GM18499 (cell line): ENCODE data around the gene TTC4.

Experiments used
- ATAC-seq: cut with Tn5 transposase; IDR thresholded peaks from one replicate; pipeline ENCODE4 v1.9.1; 2021; ENCODE audit warnings: moderate number of reproducible peaks; ENCODE audit not compliant: insufficient read depth, unreplicated experiment

TTC4 gene

DNA sequence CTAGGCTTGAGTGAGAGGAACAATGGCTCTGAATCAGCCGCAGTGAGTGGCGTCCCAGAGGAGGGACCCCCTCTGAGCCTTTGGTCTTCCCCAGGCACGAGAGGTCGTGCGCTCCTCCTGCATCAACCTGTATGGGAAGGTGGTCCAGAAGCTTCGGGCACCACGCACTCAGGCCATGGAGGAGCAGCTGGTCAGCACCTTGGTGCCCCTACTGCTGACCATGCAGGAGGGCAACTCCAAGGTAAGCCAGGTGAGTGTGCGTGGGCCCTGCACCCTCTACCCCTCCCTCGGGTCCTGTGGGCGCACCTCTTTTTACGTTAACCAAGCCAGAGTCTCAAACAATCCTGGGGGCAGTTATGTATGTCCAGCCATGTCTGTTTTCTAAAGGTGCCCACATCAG lies 13.7 kb upstream of the TTC4 start:
- ATAC-seq, result no peak

GRCh38 chr1:54703471-54703870 lies 12.2 kb upstream of the TTC4 start:
- no peak for ATAC-seq

DNA sequence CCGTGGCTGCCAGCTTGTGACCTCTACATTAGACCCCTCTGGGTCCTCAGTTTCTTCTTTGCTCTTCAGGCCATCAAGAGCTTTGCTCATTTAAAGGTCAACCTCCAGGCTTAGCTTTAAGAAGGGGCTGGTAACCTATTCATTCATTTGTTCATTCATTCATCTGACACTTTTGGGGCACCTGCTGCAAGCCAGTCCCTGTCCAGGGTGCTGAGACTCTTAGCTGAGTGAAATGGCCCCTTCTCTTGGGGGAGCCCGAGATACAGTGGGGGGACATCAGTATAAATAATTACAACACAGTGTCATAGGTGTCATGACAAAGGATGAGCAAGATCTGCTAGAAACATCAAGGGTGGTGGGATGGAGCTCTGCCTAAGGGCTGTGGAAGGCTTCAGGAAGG lies 10.5 kb upstream of the TTC4 start:
- ATAC-seq, result no peak

DNA sequence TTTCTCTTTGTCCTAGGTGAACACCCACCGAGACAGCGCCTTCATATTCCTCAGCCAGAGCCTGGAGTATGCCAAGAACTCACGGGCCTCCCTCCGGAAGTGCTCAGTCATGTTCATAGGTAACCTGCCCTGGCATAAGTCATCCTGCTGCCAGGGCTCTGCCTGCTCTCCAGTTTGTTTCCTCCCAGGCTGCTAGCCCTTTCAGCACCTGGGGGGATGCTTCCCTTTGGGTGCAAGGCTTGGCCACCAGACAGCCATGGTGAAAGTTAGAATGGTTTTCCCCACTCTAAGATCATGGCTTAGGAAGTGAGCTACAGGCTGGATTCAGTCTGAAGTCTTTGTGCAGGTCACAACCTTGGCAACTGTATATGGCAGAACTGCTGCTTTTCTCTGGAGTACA lies 9.2 kb upstream of the TTC4 start:
- no peak for ATAC-seq

DNA sequence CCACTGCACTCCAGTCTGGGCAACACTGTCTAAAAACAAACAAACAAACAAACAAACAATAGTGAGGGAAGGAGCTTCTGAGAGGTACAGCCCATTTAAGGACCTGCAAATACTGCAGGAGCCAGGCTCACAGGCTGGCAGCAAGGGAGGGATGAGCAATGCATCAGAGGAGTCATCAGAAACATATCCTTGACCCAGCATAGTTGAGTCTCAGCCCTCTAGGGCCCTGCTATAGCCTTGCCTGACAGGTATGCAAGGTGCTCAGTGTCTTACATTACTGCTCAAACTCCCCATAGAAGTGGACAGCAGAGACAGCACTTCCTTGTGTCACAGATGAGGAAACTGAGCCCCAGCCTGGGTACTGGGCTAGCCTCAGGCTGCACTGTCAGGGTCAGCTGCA lies 7.3 kb upstream of the TTC4 start:
- ATAC-seq, result no peak

DNA sequence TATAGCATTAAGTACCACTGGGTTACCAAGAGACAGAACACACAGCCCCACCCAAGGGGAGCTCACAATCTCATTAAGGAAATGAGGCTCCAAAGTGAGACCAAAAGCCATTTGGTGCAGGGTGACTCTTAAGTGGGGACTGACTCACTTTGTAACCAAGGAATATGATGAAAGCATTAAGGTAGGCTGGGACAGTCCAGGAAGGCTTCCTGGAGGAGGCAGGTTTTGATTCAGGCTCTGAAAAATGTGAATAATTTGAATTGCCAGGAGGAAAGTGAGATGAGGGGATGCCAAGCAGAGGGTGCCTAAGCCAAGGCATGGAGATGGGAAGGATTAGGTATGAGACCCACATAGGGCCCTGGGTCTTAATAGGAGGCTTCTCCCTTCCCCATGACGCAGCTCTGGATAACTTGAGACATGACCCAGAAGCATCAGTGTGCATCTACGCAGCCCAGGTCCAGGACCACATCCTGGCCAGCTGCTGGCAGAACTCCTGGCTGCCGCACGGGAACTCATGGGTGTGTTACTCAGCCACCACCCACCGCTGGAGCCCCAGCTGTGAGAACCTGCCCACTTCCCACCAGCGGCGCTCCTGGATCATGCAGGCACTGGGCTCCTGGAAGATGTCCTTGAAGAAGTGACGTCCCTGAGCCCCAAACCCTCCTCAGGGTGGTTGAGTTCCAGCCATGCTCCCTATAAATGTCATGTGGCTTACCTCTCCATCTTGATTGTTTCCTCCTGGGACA lies 5.9 kb upstream of the TTC4 start:
- ATAC-seq, result no peak

GRCh38 chr1:54710434-54710833 lies 5.2 kb upstream of the TTC4 start:
- ATAC-seq, result no peak

DNA sequence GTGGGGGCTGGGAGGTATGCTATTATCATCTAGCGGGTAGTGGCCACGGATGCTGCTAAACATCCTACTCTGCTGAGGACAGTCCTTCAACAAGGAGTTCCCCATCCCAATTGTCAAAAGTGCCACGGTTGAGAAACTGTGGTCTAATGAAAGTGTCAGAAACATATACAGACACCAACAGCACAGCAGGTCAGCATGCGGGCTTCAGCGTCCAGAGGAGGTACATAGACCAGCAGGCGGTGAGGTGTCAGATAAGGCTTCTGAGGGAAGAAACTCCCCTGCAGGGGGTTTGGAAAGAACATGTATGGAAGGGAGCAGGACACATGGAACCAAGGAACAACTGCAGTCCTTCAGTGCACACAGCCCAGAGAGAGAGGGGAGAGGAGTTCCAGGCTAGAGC lies 4.8 kb upstream of the TTC4 start:
- no peak for ATAC-seq

- ATAC-seq, result no peak
Observed at GRCh38 chr1:54711536-54711935, 4.1 kb upstream of the TTC4 start.

GRCh38 chr1:54714881-54715492 lies 674 bp upstream of the TTC4 start:
- no peak for ATAC-seq

DNA sequence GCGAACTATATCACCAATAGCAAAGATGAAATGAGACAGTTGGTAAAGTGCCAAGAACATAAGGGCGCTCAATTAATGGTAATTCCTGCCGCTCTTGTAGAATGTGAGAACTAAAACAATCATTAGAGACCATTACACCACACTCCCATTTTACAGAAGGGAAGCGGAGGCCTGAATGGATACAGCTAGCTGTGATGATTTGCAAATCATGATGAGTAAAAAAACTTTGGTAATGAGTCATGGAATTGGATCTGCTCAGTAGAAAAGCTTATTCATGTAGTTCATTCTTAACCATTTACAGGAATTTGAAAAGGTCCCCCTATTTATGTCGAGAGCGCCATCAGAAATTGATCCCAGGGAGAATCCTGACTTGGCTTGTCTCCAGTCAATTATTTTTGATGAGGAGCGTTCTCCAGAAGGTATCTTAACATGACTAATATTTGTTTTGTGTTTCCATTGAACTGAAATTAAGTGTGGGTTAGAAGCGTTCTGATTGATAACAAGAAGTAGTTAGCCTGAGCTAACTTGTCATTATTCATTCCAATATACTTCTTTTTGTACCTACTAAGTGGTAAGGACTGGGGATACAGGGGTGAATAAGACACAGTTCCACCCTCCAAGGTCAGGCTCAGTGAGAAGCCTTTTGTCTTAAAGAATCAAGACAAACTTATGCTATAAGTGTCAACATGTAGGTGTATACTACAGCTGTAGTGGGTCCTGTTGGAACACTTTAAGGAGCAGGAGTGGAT lies 812 bp downstream of the TTC4 start:
- ATAC-seq, result peak; percentile 19

DNA sequence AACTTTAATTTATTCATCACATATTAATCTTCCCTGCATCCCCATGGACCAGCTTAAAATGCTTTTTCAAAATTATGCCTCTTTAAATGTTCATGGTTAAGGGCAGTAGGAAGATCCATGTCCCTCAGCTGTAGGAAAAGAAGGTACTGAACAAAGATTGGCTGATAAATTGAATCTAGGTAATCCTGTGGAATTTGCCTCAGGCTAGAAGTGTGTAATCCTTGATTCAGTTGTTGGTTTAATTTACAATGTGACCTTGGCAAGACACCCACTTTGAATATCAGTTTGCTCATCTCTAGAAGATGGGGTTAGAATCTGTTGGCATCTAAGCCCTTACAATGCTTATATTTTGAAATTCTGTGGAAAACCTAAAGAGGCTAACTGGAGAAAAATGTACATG lies 6.1 kb downstream of the TTC4 start:
- ATAC-seq, result no peak

DNA sequence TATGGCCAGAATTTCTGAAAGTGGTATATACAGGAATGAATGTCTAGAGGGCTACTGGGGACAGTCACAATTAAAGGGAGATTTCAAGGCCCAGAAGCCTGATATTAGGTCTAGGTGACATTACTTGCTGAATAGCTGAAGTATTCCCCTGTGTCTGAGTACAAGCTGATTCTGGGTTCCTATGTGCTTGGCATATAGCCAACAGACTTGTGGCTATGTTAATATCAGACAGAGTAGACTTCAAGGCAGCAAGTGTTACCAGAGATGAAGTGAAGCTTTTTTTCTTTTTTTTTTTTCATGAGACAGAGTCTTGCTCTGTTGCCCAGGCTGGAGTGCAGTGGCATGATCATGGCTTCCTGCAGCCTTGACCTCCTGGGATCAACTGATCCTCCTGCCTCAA lies 8.3 kb downstream of the TTC4 start:
- no peak for ATAC-seq

GRCh38 chr1:54724771-54725170 lies 9.1 kb downstream of the TTC4 start:
- no peak for ATAC-seq

GRCh38 chr1:54728027-54728426 lies 12.4 kb downstream of the TTC4 start:
- ATAC-seq, result no peak

GRCh38 chr1:54736685-54737084 lies 21.0 kb downstream of the TTC4 start:
- ATAC-seq, result no peak

- ATAC-seq, result no peak
Observed at GRCh38 chr1:54738244-54738643, 22.6 kb downstream of the TTC4 start.

DNA sequence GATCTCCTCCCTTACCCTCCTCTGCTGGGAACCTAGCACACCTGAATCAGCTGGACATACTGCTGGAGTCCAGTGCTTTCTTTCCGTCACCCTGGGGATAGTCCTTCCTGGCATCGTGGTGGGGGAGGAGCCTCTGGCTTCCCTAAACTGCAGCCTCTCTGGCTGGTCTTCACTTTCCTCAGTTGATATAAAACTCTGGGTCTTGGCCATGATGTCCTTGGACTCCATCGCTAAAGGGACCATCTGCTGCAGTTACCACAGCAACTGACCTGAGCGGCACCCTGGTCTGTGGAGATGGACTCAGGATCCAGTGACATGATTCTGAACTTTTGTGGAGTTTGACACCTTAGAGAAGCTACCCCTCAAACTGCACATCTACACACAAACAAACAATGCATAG lies 25.9 kb downstream of the TTC4 start:
- no peak for ATAC-seq

DNA sequence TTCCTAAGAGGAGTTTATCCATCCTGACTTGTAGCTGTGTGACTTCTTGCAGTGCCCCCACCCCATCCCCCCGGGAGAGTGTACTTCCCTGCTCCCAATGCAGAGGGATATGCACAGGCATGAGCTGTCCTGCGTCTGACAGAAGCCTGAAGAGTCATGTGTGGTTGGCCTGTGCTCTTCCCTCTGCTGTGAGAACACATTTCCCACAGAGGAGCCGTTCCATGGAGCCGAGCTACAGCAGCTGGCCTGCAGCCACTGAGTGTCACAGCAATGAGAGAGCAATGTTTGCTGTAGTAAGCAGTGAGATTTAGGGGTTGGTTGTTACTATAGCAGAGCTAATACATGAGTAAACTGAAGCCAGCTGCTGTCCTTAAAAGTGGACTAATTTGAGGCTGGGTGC lies 26.6 kb downstream of the TTC4 start:
- no peak for ATAC-seq

DNA sequence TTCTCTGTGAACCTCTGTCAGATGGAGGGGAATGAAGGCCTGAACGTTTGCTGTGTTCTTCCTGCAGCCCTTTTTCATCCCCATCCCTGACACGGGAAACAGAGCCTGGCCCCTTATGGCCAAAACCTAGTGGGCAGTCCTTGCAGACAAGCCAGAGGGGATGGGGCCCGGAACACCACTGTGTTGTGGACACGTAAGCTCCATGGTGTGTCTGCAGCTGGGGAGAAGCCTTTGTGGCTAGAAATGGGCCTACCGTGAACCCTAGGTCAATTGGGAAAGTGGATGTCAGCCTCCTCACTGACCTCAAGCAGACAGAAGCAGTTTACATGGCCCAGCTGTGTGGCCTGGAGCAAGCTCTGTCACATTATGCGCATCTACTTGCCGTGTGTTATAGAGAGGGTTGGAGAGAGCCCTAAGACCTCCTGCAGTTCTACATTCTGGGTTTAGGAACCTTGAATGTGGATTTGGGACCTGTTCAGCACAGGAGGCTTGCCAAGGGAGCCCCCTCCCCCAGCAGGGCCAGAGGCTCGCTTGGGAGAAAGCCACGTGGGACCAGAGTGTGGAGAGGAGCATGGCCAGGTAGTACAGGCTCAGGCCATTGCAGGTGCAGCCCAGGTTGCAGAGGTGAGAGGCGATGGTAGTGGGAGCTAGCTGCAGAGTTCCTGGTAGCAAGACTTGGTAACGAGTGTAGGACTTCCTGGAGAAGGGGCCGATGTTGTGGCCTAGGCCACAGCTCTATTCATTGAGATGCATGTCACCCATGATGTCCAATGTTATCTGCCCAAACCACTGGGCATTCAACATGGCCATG lies 28.0 kb downstream of the TTC4 start:
- no peak for ATAC-seq

DNA sequence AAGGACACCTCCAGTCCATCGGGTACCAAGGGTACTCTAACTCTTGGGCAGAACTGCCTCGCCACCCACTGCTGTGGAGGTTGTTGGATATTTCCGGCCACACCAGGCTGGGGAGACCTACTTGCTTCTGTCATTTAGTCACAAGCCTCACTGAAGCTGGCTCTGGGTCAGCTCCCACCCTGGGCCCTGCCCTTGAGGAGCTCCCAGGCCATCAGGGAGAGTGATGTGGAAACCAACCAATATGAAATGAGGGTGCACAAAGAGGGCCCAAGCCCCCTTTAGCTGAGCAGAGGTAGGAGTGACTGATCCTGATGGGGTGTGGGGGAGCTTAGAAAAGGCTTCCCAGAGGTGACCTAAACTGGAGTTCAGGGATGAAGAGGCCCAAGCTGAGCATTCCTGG lies 29.0 kb downstream of the TTC4 start:
- ATAC-seq, result no peak
